ENCODE results near the gene BRAT1.

- TF ChIP-seq, protein P1, sequence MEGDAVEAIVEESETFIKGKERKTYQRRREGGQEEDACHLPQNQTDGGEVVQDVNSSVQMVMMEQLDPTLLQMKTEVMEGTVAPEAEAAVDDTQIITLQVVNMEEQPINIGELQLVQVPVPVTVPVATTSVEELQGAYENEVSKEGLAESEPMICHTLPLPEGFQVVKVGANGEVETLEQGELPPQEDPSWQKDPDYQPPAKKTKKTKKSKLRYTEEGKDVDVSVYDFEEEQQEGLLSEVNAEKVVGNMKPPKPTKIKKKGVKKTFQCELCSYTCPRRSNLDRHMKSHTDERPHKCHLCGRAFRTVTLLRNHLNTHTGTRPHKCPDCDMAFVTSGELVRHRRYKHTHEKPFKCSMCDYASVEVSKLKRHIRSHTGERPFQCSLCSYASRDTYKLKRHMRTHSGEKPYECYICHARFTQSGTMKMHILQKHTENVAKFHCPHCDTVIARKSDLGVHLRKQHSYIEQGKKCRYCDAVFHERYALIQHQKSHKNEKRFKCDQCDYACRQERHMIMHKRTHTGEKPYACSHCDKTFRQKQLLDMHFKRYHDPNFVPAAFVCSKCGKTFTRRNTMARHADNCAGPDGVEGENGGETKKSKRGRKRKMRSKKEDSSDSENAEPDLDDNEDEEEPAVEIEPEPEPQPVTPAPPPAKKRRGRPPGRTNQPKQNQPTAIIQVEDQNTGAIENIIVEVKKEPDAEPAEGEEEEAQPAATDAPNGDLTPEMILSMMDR (IDR thresholded peaks at IDR 0.05; ENCODE audit: low read length) = no peak
- TF ChIP-seq EZH2 (IDR thresholded peaks at IDR 0.05; ENCODE audit: borderline replicate concordance, low read length) = no peak
These were observed 45.9 kb downstream of the BRAT1 start for GRCh38 chr7:2509298-2509906.
